Osteocyte (in vitro differentiated cells): ENCODE measurements around the gene LILRA5. TPM values are rescaled to one million over a fixed set of nuclear protein-coding genes. Genes with fewer than 3 reads are reported as not detected.
A peak's percentile ranks its signal among the peaks of the same experiment; 100 is the strongest.
"Not testable (repeated sequence)": the region's sequence is repeated elsewhere in the genome, so short reads cannot be mapped to it uniquely, and the experiment has no call there.

Experiments used
- DNase-seq: peaks from one replicate; pipeline ENCODE4 v3.0.0; 2021; ENCODE audit warnings: mixed read lengths; ENCODE audit not compliant: unreplicated experiment; ENCODE audit errors: extremely low spot score
- H3K27ac Mint-ChIP-seq: one replicate; pipeline ENCODE4 v1.8.0; 2021; ENCODE audit warnings: mild to moderate bottlenecking, mixed read lengths; ENCODE audit not compliant: unreplicated experiment
- H3K27me3 Mint-ChIP-seq: one replicate; pipeline ENCODE4 v1.8.0; 2021; ENCODE audit warnings: mixed read lengths; ENCODE audit not compliant: unreplicated experiment
- H3K36me3 Mint-ChIP-seq: one replicate; pipeline ENCODE4 v1.8.0; 2021; ENCODE audit warnings: mixed read lengths; ENCODE audit not compliant: unreplicated experiment
- H3K4me1 Mint-ChIP-seq: one replicate; pipeline ENCODE4 v1.8.0; 2021; ENCODE audit warnings: mixed read lengths; ENCODE audit not compliant: unreplicated experiment
- H3K4me3 Mint-ChIP-seq: one replicate; pipeline ENCODE4 v1.8.0; 2021; ENCODE audit warnings: mild to moderate bottlenecking, moderate library complexity, mixed read lengths; ENCODE audit not compliant: unreplicated experiment
- H3K9me3 Mint-ChIP-seq: one replicate; pipeline ENCODE4 v1.8.0; 2021; ENCODE audit warnings: mixed read lengths; ENCODE audit not compliant: unreplicated experiment
- CTCF ChIP-seq: fragments of 200-600 bp; sonication (generic); IDR thresholded peaks from 2 replicates; pipeline ENCODE4 v1.5.0; 2021; ENCODE audit warnings: antibody characterized with exemption, mild to moderate bottlenecking, moderate library complexity
- total RNA-seq: library from RNA; stranded (reverse); gene quantifications from 2 replicates; pipeline ENCODE4 v1.2.1, GENCODE V29; 2021

The LILRA5 gene
- total RNA-seq, 1 donor from 2014 or later, result not detected

DNA sequence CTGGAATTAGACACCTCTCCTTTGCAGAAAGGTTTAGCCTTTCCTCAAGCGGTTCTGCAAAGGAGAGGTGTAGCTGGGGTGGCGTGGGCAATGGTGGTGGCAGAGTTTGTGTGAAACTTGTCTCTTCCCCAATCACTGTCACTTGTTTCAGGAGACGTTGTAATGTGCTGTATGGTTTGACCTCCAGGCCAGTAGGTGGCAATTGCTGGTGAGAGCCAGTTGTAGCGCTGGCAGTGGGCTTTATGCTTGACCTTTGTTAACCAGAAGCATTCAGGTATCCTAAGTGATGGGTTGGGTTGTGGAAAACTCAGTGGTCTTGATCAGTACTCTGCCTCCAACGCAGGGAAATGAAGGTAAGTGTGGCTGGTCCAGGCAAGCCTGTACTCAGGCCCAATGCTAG, 12.7 kb upstream of the LILRA5 start:
- Mint-ChIP-seq H3K4me3 (no peak overlapping the region), H3K9me3 (peaks cover 13% of the 10 kb centered on the region), H3K36me3 (no peaks in the 10 kb centered on the region), H3K27me3 (no peaks in the 10 kb centered on the region), H3K4me1 (no peaks in the 10 kb centered on the region), H3K27ac (no peak overlapping the region)
- DNase-seq, result no peak
- no peak for TF ChIP-seq CTCF

- TF ChIP-seq CTCF, result peak; percentile 60
- H3K4me3 Mint-ChIP-seq, result no peak overlapping the region
- no peaks in the 10 kb centered on the region for H3K27me3 Mint-ChIP-seq
- H3K27ac Mint-ChIP-seq, result no peak overlapping the region
- H3K36me3 Mint-ChIP-seq, result no peaks in the 10 kb centered on the region
- no peak for DNase-seq
- H3K9me3 Mint-ChIP-seq, result peaks cover 13% of the 10 kb centered on the region
- H3K4me1 Mint-ChIP-seq, result no peaks in the 10 kb centered on the region
These were observed 12.2 kb upstream of the LILRA5 start for GRCh38 chr19:54325194-54325621.

- no peaks in the 10 kb centered on the region for H3K36me3 Mint-ChIP-seq
- no peaks in the 10 kb centered on the region for H3K4me1 Mint-ChIP-seq
- H3K4me3 Mint-ChIP-seq, result no peak overlapping the region
- DNase-seq, result no peak
- no peak overlapping the region for H3K27ac Mint-ChIP-seq
- TF ChIP-seq CTCF, result no peak
- no peaks in the 10 kb centered on the region for H3K27me3 Mint-ChIP-seq
- H3K9me3 Mint-ChIP-seq, result peaks cover 13% of the 10 kb centered on the region
These were observed 11.1 kb upstream of the LILRA5 start for GRCh38 chr19:54324071-54324470.

- not testable (repeated sequence) for DNase-seq
These were observed 10.0 kb upstream of the LILRA5 start for GRCh38 chr19:54322934-54323333.

DNA sequence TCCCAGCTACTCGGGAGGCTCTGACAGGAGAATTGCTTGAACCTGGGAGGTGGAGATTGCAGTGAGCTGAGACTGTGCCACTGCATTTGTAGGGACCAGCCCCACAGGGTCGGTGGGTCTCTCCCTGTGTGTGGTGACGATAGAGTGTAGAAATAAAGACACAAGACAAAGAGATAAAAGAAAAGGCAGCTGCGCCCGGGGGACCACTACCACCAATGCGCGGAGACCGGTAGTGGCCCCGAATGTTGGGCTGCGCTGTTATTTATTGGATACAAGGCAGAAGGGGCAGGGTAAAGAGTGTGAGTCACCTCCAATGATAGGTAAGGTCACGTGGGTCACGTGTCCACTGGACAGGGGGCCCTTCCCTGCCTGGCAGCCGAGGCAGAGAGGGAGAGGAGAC, 9.3 kb upstream of the LILRA5 start:
- not testable (repeated sequence) for DNase-seq, H3K27me3 Mint-ChIP-seq, H3K4me3 Mint-ChIP-seq, H3K4me1 Mint-ChIP-seq, H3K27ac Mint-ChIP-seq, H3K36me3 Mint-ChIP-seq
- peaks cover 13% of the 10 kb centered on the region for H3K9me3 Mint-ChIP-seq

More at GRCh38 chr19:54322934-54323333, 10.0 kb upstream of the LILRA5 start:
- TF ChIP-seq CTCF, result peak; percentile 7
- peaks cover 13% of the 10 kb centered on the region for H3K9me3 Mint-ChIP-seq
- H3K27me3 Mint-ChIP-seq, H3K27ac Mint-ChIP-seq, H3K4me3 Mint-ChIP-seq, H3K4me1 Mint-ChIP-seq, H3K36me3 Mint-ChIP-seq: not testable (repeated sequence)
